NCI-H1694 (cell line): Measurements from ENCODE around the gene NOXRED1.
A peak's percentile ranks its signal among the peaks of the same experiment; 100 is the strongest.
"Not testable (repeated sequence)": the region's sequence is repeated elsewhere in the genome, so short reads cannot be mapped to it uniquely, and the experiment has no call there.

ENCODE experiments used
- DNase-seq: peaks from one replicate; lab custom pipeline; 2025; lab: John Stamatoyannopoulos, UW

NOXRED1 gene

GRCh38 chr14:77423423-77423822 lies at the start of gene NOXRED1:
TSS of gene NOXRED1 (minus strand) at chr14:77423523. CDS start at chr14:77422889, 634 bp downstream.
- no peak for DNase-seq

GRCh38 chr14:77470224-77470870 lies 47.0 kb upstream of the NOXRED1 start:
- no peak for DNase-seq

- no peak for DNase-seq
Observed at GRCh38 chr14:77469539-77469938, 46.2 kb upstream of the NOXRED1 start.

- no peak for DNase-seq
Observed at GRCh38 chr14:77469067-77469505, 45.8 kb upstream of the NOXRED1 start.

- no peak for DNase-seq
Observed at GRCh38 chr14:77467801-77468200, 44.5 kb upstream of the NOXRED1 start.

GRCh38 chr14:77459072-77459723 lies 35.9 kb upstream of the NOXRED1 start:
- DNase-seq = peak; percentile 98

GRCh38 chr14:77458249-77458950 lies 35.1 kb upstream of the NOXRED1 start:
- peak; percentile 12 for DNase-seq

GRCh38 chr14:77457522-77458248 lies 34.4 kb upstream of the NOXRED1 start, which contains the start of the genes AHSA1 and VIPAS39:
TSS of gene AHSA1 (plus strand) at chr14:77458093. CDS start at chr14:77458190, 97 bp downstream.
TSS of gene VIPAS39 (minus strand) at chr14:77457601. CDS start at chr14:77454102, 3,499 bp downstream.
- DNase-seq = peak; percentile 100

GRCh38 chr14:77457115-77457521 lies 33.8 kb upstream of the NOXRED1 start:
- no peak for DNase-seq

GRCh38 chr14:77455966-77456640 lies 32.8 kb upstream of the NOXRED1 start:
- DNase-seq = no peak

- DNase-seq = no peak
Observed at GRCh38 chr14:77442196-77442595, 18.9 kb upstream of the NOXRED1 start.

- no peak for DNase-seq
Observed at GRCh38 chr14:77439861-77440260, 16.5 kb upstream of the NOXRED1 start.

- DNase-seq = no peak
Observed at GRCh38 chr14:77438596-77438995, 15.3 kb upstream of the NOXRED1 start.

- no peak for DNase-seq
Observed at GRCh38 chr14:77436042-77436441, 12.7 kb upstream of the NOXRED1 start.

- DNase-seq = no peak
Observed at GRCh38 chr14:77426396-77426795, 3.1 kb upstream of the NOXRED1 start.

- DNase-seq = no peak
Observed at GRCh38 chr14:77424862-77425261, 1.5 kb upstream of the NOXRED1 start.

GRCh38 chr14:77421201-77421600 lies 2.1 kb downstream of the NOXRED1 start:
- DNase-seq = no peak

- DNase-seq = no peak
Observed at GRCh38 chr14:77416836-77417235, 6.5 kb downstream of the NOXRED1 start.

- DNase-seq = not testable (repeated sequence)
Observed at GRCh38 chr14:77416098-77416497, 7.2 kb downstream of the NOXRED1 start.

GRCh38 chr14:77415403-77416030 lies 7.8 kb downstream of the NOXRED1 start:
- DNase-seq = not testable (repeated sequence)

- DNase-seq = peak; percentile 3
Observed at GRCh38 chr14:77409131-77409533, 14.2 kb downstream of the NOXRED1 start.
